ENCODE results near the gene CD300LB.
A peak's percentile ranks its signal among the peaks of the same experiment; 100 is the strongest.

GRCh38 chr17:74493331-74493833 is 37.9 kb downstream of the CD300LB start:
- peak; percentile 84 to 92 (median 89) for TF ChIP-seq CTCF (IDR thresholded peaks at IDR 0.05 in 4 of 5, conservative IDR thresholded peaks at IDR 0.05 in 1 of 5)
- TF ChIP-seq POLR2A (IDR thresholded peaks at IDR 0.05) = no peak
